Measurements from ENCODE around the gene CCDC183. TPM values are rescaled to one million over a fixed set of nuclear protein-coding genes. Genes with fewer than 3 reads are reported as not detected.
"Not testable (repeated sequence)": the region's sequence is repeated elsewhere in the genome, so short reads cannot be mapped to it uniquely, and the experiment has no call there.

Gene CCDC183
- total and polyA plus RNA-seq, 4 donors = 0.20 to 1.8 (median 1.0) TPM

GRCh38 chr9:136840877-136841645 lies 44.9 kb downstream of the CCDC183 start:
- Histone ChIP-seq H3K27ac (ENCODE audit: low read depth in 1 of 2, low read length in 2 of 2) (peak overlapping the region in 1 of 2 donors; percentile 40), H3K9ac (ENCODE audit: low read depth in 1 of 2, low read length in 2 of 2) (no peak overlapping the region), H3K27me3 (ENCODE audit: control insufficient read depth in 4 of 4, insufficient read depth in 4 of 4, low read length in 3 of 4) (no peaks in the 10 kb centered on the region), H3K4me3 (ENCODE audit: low read depth in 1 of 3, low read length in 3 of 3) (no peak overlapping the region), H3K4me1 (ENCODE audit: control insufficient read depth in 4 of 4, insufficient read depth in 4 of 4, low read length in 3 of 4) (peaks cover 16 to 40% (median 32%) of the 10 kb centered on the region in 4 donors), H3K9me3 (ENCODE audit: control insufficient read depth in 4 of 4, low read length in 3 of 4) (no peaks in the 10 kb centered on the region), H3K36me3 (ENCODE audit: control insufficient read depth in 4 of 4, insufficient read depth in 3 of 4, low read depth in 1 of 4, low read length in 3 of 4) (peaks cover 0 to 9% (median 7%) of the 10 kb centered on the region in 4 donors)
- 59% methylated on average over 28 of the region's 28 CpGs for WGBS
- TF ChIP-seq ZBTB33 (IDR thresholded peaks at IDR 0.05) (no peak), SP1 (IDR thresholded peaks at IDR 0.05) (peak; percentile 92), FOXA2 (IDR thresholded peaks at IDR 0.05) (no peak), GABPA (IDR thresholded peaks at IDR 0.05 in 1 of 2, conservative IDR thresholded peaks at IDR 0.05 in 1 of 2) (no peak), EGR1 (IDR thresholded peaks at IDR 0.05; ENCODE audit: low read depth in 2 of 2) (peak; percentile 71 to 76), HNF4G (IDR thresholded peaks at IDR 0.05) (peak; percentile 88), RXRA (IDR thresholded peaks at IDR 0.05) (peak; percentile 57 to 65), RAD21 (IDR thresholded peaks at IDR 0.05) (peak in 1 of 2 donors; percentile 56), NR2F2 (IDR thresholded peaks at IDR 0.05) (peak; percentile 9), HNF4A (conservative IDR thresholded peaks at IDR 0.05) (peak; percentile 88 to 92)
- no peak for DNase-seq (ENCODE audit: low spot score)

DNA sequence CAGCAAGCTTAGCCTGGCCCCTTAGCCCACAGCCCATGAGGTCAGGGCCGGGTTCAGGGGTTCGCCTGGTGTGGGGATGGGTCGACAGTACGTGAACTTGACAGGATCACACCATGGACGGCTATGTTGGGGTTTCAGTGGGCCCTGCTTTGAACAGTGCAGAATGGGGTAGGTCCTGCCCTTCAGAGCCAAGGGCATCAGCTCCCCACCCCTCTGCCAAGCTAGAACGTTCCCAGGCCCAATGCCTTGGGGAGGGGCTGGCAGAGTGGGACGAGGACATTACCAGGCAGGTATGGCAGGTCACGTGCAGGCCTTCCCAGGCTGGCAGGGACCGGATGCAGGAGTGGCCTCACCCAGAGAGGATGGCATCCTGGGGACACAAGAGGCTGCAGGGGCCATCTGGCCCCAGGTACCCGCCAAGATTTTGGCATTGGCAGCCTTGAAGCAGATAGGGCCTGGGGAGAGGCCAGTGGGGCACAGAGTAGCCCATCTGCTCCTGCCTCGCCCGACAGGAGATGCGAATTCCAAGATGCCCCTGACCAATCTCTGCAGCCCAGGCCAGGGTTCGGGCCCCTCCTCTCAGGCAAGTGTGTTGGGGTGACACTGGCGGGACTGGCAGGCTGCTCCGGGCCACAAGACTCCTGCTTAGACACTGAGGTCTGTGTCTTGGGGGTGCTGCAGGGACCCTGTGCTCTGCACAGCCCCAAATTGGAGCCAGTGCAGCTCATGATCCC lies 45.7 kb downstream of the CCDC183 start:
- H3K36me3 ChIP-seq (ENCODE audit: control insufficient read depth in 4 of 4, insufficient read depth in 3 of 4, low read depth in 1 of 4, low read length in 3 of 4); DNase-seq (ENCODE audit: low spot score); H3K9me3 ChIP-seq (ENCODE audit: control insufficient read depth in 4 of 4, low read length in 3 of 4); H3K9ac ChIP-seq (ENCODE audit: low read depth in 1 of 2, low read length in 2 of 2); H3K27me3 ChIP-seq (ENCODE audit: control insufficient read depth in 4 of 4, insufficient read depth in 4 of 4, low read length in 3 of 4); H3K4me3 ChIP-seq (ENCODE audit: low read depth in 1 of 3, low read length in 3 of 3): not testable (repeated sequence)
- Histone ChIP-seq H3K27ac (ENCODE audit: low read depth in 1 of 2, low read length in 2 of 2) (peak overlapping the region in 1 of 2 donors; percentile 40), H3K4me1 (ENCODE audit: control insufficient read depth in 4 of 4, insufficient read depth in 4 of 4, low read length in 3 of 4) (peaks cover 16 to 42% (median 34%) of the 10 kb centered on the region in 4 donors)
- 40% methylated on average over 16 of the region's 16 CpGs for WGBS

DNA sequence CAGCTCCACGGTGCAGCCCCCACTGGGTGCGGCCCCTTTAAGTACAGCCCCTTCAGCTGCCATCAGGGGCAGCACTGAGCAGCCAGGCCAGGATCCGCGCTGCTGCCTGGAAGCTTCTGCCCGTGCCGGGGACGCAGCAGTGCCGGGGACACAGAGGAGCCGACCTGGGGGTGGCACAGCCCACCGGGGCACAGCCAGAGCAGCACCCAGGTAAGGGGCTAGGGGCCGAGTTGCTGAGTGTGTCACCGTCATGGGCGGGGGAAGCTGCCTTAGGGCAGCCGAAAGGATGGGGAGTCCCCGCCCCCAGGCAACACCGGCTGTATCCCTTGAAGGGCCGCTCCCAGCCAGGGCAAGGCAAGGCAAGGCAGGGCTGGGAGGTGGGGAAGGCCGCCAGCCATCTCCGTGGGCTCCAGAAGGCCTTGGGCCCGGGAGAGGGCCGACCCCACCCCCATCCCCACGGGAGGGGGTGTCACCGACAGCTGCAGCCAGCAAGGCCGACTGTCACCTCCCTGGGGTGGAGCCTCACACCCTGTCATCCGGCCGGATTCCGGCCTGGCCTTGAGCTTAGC lies 46.3 kb downstream of the CCDC183 start, which contains the start of gene AJM1:
Gene AJM1, plus strand, starts transcription at position 99 of the 569 bp plus-strand sequence. CDS start 1,937 bp downstream, outside the sequence.
- H3K9ac ChIP-seq (ENCODE audit: low read depth in 1 of 2, low read length in 2 of 2) = not testable (repeated sequence)
- DNase-seq (ENCODE audit: low spot score) = peak; percentile 79

DNA sequence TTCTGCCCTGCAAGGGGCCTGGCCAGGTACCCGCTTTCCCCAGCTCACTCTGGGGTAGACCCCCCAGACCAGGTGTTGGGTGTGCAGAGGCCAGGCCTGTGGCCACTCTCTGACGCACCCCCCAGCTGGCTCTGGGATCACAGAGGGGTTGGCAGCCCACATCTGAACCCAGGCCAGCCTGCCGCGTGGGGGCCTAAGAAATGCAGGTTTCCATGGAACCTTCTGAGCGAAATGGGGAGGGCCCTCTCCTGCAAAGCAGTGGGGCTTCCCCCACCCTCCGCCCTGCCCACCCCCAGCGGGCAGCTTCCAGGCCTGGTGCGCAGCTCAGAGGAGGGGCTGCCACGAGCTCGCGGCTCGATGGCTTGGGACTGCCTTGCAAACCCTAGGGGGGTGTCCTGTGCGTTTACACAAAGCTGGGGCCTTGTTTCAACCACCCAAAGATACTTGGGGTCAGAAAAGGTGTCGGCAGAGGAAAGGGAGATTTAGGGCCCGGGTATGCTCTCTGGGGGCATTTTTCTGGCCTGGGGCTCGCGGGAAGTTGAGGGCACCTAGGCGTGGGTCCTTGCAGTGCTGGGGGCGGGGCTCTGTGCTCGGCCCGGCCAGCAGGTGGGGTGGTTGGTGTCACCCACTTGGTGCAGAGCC lies 47.1 kb downstream of the CCDC183 start:
- H3K27me3 ChIP-seq (ENCODE audit: control insufficient read depth in 4 of 4, insufficient read depth in 4 of 4, low read length in 3 of 4); H3K4me3 ChIP-seq (ENCODE audit: low read depth in 1 of 3, low read length in 3 of 3); H3K9ac ChIP-seq (ENCODE audit: low read depth in 1 of 2, low read length in 2 of 2); H3K27ac ChIP-seq (ENCODE audit: low read depth in 1 of 2, low read length in 2 of 2); DNase-seq (ENCODE audit: low spot score); H3K36me3 ChIP-seq (ENCODE audit: control insufficient read depth in 4 of 4, insufficient read depth in 3 of 4, low read depth in 1 of 4, low read length in 3 of 4); H3K9me3 ChIP-seq (ENCODE audit: control insufficient read depth in 4 of 4, low read length in 3 of 4): not testable (repeated sequence)
- 22% methylated on average over 21 of the region's 21 CpGs for WGBS
- peaks cover 16 to 50% (median 42%) of the 10 kb centered on the region in 4 donors for H3K4me1 ChIP-seq (ENCODE audit: control insufficient read depth in 4 of 4, insufficient read depth in 4 of 4, low read length in 3 of 4)

More for the DNA sequence above, 46.3 kb downstream of the CCDC183 start, which contains the start of gene AJM1:
- Histone ChIP-seq H3K4me1 (ENCODE audit: control insufficient read depth in 4 of 4, insufficient read depth in 4 of 4, low read length in 3 of 4) (peaks cover 16 to 45% (median 37%) of the 10 kb centered on the region in 4 donors), H3K4me3 (ENCODE audit: low read depth in 1 of 3, low read length in 3 of 3) (peak within 1 kb of the TSS in 1 of 3 donors; percentile 46), H3K27ac (ENCODE audit: low read depth in 1 of 2, low read length in 2 of 2) (peak within 1 kb of the TSS in 1 of 2 donors; percentile 40)
- H3K9me3 ChIP-seq (ENCODE audit: control insufficient read depth in 4 of 4, low read length in 3 of 4); H3K36me3 ChIP-seq (ENCODE audit: control insufficient read depth in 4 of 4, insufficient read depth in 3 of 4, low read depth in 1 of 4, low read length in 3 of 4); H3K27me3 ChIP-seq (ENCODE audit: control insufficient read depth in 4 of 4, insufficient read depth in 4 of 4, low read length in 3 of 4): not testable (repeated sequence)
- WGBS = 2% methylated on average over 26 of the region's 27 CpGs
- TF ChIP-seq, protein P1, sequence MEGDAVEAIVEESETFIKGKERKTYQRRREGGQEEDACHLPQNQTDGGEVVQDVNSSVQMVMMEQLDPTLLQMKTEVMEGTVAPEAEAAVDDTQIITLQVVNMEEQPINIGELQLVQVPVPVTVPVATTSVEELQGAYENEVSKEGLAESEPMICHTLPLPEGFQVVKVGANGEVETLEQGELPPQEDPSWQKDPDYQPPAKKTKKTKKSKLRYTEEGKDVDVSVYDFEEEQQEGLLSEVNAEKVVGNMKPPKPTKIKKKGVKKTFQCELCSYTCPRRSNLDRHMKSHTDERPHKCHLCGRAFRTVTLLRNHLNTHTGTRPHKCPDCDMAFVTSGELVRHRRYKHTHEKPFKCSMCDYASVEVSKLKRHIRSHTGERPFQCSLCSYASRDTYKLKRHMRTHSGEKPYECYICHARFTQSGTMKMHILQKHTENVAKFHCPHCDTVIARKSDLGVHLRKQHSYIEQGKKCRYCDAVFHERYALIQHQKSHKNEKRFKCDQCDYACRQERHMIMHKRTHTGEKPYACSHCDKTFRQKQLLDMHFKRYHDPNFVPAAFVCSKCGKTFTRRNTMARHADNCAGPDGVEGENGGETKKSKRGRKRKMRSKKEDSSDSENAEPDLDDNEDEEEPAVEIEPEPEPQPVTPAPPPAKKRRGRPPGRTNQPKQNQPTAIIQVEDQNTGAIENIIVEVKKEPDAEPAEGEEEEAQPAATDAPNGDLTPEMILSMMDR (IDR thresholded peaks at IDR 0.05; ENCODE audit: low read depth, low read length, missing input control) = peak; percentile 59
- peak; percentile 63 to 78 for TF ChIP-seq RAD21 (IDR thresholded peaks at IDR 0.05)
